PC-9 (cell line): ENCODE measurements around the gene NDRG2. TPM values are rescaled to one million over a fixed set of nuclear protein-coding genes. Genes with fewer than 3 reads are reported as not detected.

Experiments
- BruUV-seq: library from RNA; stranded (reverse); fragments of 400-500 nt; replicated peaks from 2 replicates; lab custom pipeline; 2021; lab: Mats Ljungman, UMichigan
- CTCF ChIA-PET: fragments of 300-600 bp; sonication (Branson Sonifier 250); formaldehyde crosslinking; loops from one replicate; lab custom pipeline; 2022; ENCODE audit warnings: antibody characterized with exemption; lab: Charles Lee
- POLR2A ChIA-PET: fragments of 300-600 bp; sonication (Branson Sonifier 250); formaldehyde crosslinking; loops from one replicate; lab custom pipeline; 2022; ENCODE audit warnings: antibody characterized with exemption; ENCODE audit not compliant: unreplicated experiment; lab: Charles Lee
- DNase-seq, 2 experiments: peaks; one replicate each; pipeline versions ENCODE4 v3.0.0 to v3.0.0-alpha.2; 2015 to 2022; ENCODE audit warnings: mixed read lengths in 1 of 2
- H2AFZ ChIP-seq: fragments of 200-600 bp; sonication (generic); 2 replicates; pipeline ENCODE4 v1.8.1; 2017; ENCODE audit warnings: antibody characterized with exemption
- H3F3A ChIP-seq: fragments of 200-600 bp; sonication (generic); 2 replicates; pipeline ENCODE4 v1.8.1; 2017; ENCODE audit warnings: antibody characterized with exemption, mild to moderate bottlenecking, low read depth; ENCODE audit not compliant: insufficient read depth
- H3K27ac ChIP-seq: fragments of 200-600 bp; sonication (generic); 2 replicates; pipeline ENCODE4 v1.6.1; 2016; ENCODE audit warnings: mixed run types
- H3K27me3 ChIP-seq: fragments of 200-600 bp; sonication (generic); 2 replicates; pipeline ENCODE4 v1.6.1; 2016; ENCODE audit warnings: low read depth, mixed run types; ENCODE audit not compliant: insufficient read depth
- H3K36me3 ChIP-seq: fragments of 200-600 bp; sonication (generic); 2 replicates; pipeline ENCODE4 v1.6.1; 2016; ENCODE audit warnings: low read depth, mixed run types
- H3K4me1 ChIP-seq: fragments of 200-600 bp; sonication (generic); replicated peaks from 2 replicates; pipeline ENCODE4 v1.6.1; 2016; ENCODE audit warnings: mixed run types; ENCODE audit not compliant: insufficient read depth
- H3K4me2 ChIP-seq: fragments of 200-600 bp; sonication (generic); 2 replicates; pipeline ENCODE4 v1.6.1; 2017; ENCODE audit warnings: mixed run types
- H3K4me3 ChIP-seq: fragments of 200-600 bp; sonication (generic); 2 replicates; pipeline ENCODE4 v1.6.1; 2016; ENCODE audit warnings: mixed run types
- H3K79me2 ChIP-seq: fragments of 200-600 bp; sonication (generic); 2 replicates; pipeline ENCODE4 v1.6.1; 2017; ENCODE audit warnings: low read depth, mixed run types
- H3K9me2 ChIP-seq: fragments of 200-600 bp; sonication (generic); 2 replicates; pipeline ENCODE4 v1.8.1; 2017; ENCODE audit warnings: mild to moderate bottlenecking; ENCODE audit not compliant: insufficient read depth
- H3K9me3 ChIP-seq: fragments of 200-600 bp; sonication (generic); 2 replicates; pipeline ENCODE4 v1.8.1; 2016; ENCODE audit warnings: low read depth; ENCODE audit not compliant: insufficient read depth
- H4K20me1 ChIP-seq: fragments of 200-600 bp; sonication (generic); 2 replicates; pipeline ENCODE4 v1.8.1; 2017; ENCODE audit not compliant: insufficient read depth
- EZH2 ChIP-seq: fragments of 200-600 bp; sonication (generic); IDR thresholded peaks from 2 replicates; pipeline ENCODE4 v1.8.0; 2017; ENCODE audit warnings: antibody characterized with exemption, low read depth
- intact Hi-C: fragments of 100-400 bp; cut with micrococcal nuclease; formaldehyde crosslinking; loops from one replicate; pipeline ENCODE4 v1.10.0; 2022; ENCODE audit not compliant: unreplicated experiment
- total RNA-seq: library from RNA; stranded (reverse); gene quantifications from 2 replicates; pipeline ENCODE4 v1.2.3, GENCODE V29; 2021
- TF ChIP-seq, protein P1 (sequence below): fragments of 200-600 bp; sonication (generic); conservative IDR thresholded peaks from 2 replicates; pipeline ENCODE4 v1.6.1; 2017; ENCODE audit warnings: mixed run types, antibody characterized with exemption, mild to moderate bottlenecking, moderate library complexity

The NDRG2 gene
- total RNA-seq, 1 experiment from 2014 or later: 12.2 TPM

DNA sequence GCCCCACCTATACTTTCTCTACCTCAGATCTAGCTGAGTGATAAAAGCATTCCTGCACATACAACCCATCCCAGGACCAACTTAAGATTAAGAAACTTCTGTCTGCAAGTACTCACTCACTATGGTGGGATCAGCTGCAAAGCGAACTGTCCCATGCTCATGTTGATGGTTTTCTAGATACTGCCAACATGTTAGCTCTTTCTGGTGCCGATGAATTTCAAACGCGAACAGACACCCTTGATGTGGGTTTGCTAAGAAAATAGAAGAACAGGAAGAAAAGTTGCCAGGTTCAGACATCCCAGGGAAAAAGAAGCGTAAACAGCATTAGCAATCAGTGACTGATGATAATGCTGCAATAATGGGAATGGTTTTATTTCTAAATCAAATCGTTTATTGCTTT lies 27.3 kb downstream of the NDRG2 start:
- Histone ChIP-seq H3K4me2 (peak overlapping the region; percentile 47; the same call in 1 of the 2 replicates), H3K4me1 (peaks cover 20% of the 10 kb centered on the region), H4K20me1 (no peaks in the 10 kb centered on the region), H3K9me3 (no peaks in the 10 kb centered on the region), H2AFZ (no peak overlapping the region), H3K36me3 (peaks cover 2% of the 10 kb centered on the region; the same call in 1 of the 2 replicates), H3K9me2 (no peaks in the 10 kb centered on the region), H3K27me3 (no peaks in the 10 kb centered on the region), H3K79me2 (no peaks in the 10 kb centered on the region), H3F3A (peaks cover 13% of the 10 kb centered on the region; the same call in 1 of the 2 replicates), H3K27ac (no peak overlapping the region), H3K4me3 (no peak overlapping the region)
- CTCF ChIA-PET: no interaction called here
- intact Hi-C loops: loop anchor here (5.0 kb wide), 1 partner anchor 365 kb away; no protein-coding TSS in a partner anchor
- POLR2A ChIA-PET: no interaction called here
- no peak for TF ChIP-seq EZH2
- TF ChIP-seq, protein P1, sequence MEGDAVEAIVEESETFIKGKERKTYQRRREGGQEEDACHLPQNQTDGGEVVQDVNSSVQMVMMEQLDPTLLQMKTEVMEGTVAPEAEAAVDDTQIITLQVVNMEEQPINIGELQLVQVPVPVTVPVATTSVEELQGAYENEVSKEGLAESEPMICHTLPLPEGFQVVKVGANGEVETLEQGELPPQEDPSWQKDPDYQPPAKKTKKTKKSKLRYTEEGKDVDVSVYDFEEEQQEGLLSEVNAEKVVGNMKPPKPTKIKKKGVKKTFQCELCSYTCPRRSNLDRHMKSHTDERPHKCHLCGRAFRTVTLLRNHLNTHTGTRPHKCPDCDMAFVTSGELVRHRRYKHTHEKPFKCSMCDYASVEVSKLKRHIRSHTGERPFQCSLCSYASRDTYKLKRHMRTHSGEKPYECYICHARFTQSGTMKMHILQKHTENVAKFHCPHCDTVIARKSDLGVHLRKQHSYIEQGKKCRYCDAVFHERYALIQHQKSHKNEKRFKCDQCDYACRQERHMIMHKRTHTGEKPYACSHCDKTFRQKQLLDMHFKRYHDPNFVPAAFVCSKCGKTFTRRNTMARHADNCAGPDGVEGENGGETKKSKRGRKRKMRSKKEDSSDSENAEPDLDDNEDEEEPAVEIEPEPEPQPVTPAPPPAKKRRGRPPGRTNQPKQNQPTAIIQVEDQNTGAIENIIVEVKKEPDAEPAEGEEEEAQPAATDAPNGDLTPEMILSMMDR: no peak
- DNase-seq: no peak
- BruUV-seq: no TSS peak

DNA sequence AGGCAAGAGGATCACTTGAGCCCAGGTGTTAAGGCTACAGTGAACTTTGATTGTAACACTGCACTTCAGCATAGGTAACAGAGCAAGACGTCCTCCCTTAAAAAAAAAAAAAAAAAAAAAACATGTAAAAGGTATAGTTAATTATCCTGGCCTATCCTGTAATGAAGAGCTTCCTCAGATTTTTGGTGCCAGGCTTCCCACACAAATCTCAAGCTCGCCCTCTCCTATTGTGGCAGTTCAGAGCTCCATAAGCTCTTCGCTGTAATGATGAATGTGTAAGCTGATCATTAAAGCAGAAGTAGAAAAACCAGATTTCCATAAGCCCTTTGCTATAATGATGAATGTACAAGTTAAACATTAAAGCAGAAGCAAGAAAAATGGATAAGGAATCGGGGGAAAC lies 27.7 kb downstream of the NDRG2 start:
- Histone ChIP-seq H2AFZ (no peak overlapping the region), H3K4me3 (no peak overlapping the region), H3F3A (peaks cover 13% of the 10 kb centered on the region; the same call in 1 of the 2 replicates), H3K9me2 (no peaks in the 10 kb centered on the region), H3K4me2 (no peak overlapping the region), H3K4me1 (peaks cover 20% of the 10 kb centered on the region), H3K27ac (no peak overlapping the region), H3K36me3 (peaks cover 6% of the 10 kb centered on the region; the same call in 1 of the 2 replicates), H3K79me2 (no peaks in the 10 kb centered on the region), H4K20me1 (no peaks in the 10 kb centered on the region), H3K9me3 (no peaks in the 10 kb centered on the region), H3K27me3 (no peaks in the 10 kb centered on the region)
- no peak for TF ChIP-seq EZH2
- TF ChIP-seq, protein P1: no peak
- BruUV-seq: no TSS peak
- DNase-seq: no peak
- ChIA-PET CTCF (no interaction called here), POLR2A (no interaction called here)
- intact Hi-C loops: loop anchor here (5.0 kb wide), 1 partner anchor 365 kb away; no protein-coding TSS in a partner anchor

DNA sequence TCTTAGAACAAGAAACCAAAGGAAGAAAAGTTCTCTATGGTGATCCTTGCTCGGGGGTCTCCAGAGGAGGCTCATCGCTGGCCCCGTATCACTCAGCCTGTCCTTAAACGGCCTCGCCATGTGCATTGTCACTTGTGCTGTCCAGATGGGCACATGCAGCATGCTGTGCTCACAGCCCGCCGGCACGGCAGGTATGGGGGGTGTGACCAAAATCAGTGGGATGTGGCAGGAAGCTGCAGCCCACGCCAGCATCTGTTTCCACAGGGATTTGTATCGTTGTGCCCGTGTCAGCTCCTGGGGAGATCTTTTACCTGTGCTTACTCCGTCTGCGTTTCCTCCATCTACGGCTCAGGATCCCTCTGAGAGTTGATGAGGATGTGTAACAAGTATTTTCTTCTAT lies 28.3 kb downstream of the NDRG2 start:
- no peak overlapping the region for H3K4me3 ChIP-seq

More for the DNA sequence above, 28.3 kb downstream of the NDRG2 start:
- Histone ChIP-seq H3F3A (peaks cover 13% of the 10 kb centered on the region; the same call in 1 of the 2 replicates), H3K4me1 (peaks cover 20% of the 10 kb centered on the region), H3K9me2 (no peaks in the 10 kb centered on the region), H3K27ac (no peak overlapping the region), H2AFZ (no peak overlapping the region), H3K4me2 (no peak overlapping the region), H3K27me3 (no peaks in the 10 kb centered on the region), H3K36me3 (peaks cover 6% of the 10 kb centered on the region; the same call in 1 of the 2 replicates), H3K79me2 (peaks cover 4% of the 10 kb centered on the region; the same call in 1 of the 2 replicates), H3K9me3 (no peaks in the 10 kb centered on the region), H4K20me1 (no peaks in the 10 kb centered on the region)
- BruUV-seq: no TSS peak
- intact Hi-C loops: loop anchor here (5.0 kb wide), 1 partner anchor 364 kb away; no protein-coding TSS in a partner anchor
- ChIA-PET POLR2A (no interaction called here), CTCF (no interaction called here)
- DNase-seq: no peak
- TF ChIP-seq EZH2: no peak
- TF ChIP-seq, protein P1: no peak
